Adrenal gland (tissue), 5 donors: ENCODE results near the gene SYT6.

Experiments
- POLR2A ChIP-seq, 2 donors: fragments of 450-650 bp; IDR thresholded peaks; one replicate each; pipeline ENCODE4 v1.6.1; 2017; ENCODE audit warnings: antibody characterized with exemption in 2 of 2, mild to moderate bottlenecking in 2 of 2, moderate library complexity in 1 of 2
- TF ChIP-seq, protein P1 (sequence below), 6 experiments: fragments of 450-650 bp in 4 of 6; fragments of 200-600 bp in 2 of 6; sonication (generic) in 1 of 6; IDR thresholded peaks; 1 replicate in 5 of 6; 2 replicates in 1 of 6; pipeline versions ENCODE4 v1.5.1 to v1.8.0; 2016 to 2021; ENCODE audit warnings: antibody characterized with exemption in 6 of 6, mild to moderate bottlenecking in 2 of 6, moderate library complexity in 1 of 6
- donor health status: DM: no; HTN: no; CAD: no.

DNA sequence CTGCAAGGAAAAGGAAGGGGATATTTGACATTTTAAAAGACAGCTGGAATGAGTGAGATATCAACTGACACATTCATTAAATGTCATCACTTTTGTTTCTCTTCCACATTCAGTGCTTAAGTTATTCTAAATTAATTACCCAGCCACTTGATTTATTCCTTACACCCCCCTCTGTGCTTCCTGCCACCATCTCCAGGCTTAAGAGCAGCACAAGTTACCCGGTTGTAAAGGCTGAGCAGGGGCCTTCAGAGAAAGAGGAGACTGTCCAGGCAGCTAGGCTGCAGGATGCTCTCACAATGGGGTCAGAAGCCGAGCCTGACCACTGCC is 71.4 kb downstream of the SYT6 start:
- TF ChIP-seq, protein P1, sequence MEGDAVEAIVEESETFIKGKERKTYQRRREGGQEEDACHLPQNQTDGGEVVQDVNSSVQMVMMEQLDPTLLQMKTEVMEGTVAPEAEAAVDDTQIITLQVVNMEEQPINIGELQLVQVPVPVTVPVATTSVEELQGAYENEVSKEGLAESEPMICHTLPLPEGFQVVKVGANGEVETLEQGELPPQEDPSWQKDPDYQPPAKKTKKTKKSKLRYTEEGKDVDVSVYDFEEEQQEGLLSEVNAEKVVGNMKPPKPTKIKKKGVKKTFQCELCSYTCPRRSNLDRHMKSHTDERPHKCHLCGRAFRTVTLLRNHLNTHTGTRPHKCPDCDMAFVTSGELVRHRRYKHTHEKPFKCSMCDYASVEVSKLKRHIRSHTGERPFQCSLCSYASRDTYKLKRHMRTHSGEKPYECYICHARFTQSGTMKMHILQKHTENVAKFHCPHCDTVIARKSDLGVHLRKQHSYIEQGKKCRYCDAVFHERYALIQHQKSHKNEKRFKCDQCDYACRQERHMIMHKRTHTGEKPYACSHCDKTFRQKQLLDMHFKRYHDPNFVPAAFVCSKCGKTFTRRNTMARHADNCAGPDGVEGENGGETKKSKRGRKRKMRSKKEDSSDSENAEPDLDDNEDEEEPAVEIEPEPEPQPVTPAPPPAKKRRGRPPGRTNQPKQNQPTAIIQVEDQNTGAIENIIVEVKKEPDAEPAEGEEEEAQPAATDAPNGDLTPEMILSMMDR (IDR thresholded peaks at IDR 0.05) = no peak
- TF ChIP-seq POLR2A (IDR thresholded peaks at IDR 0.05) = no peak
